Activated CD4-positive, alpha-beta T cell treated with anti-CD3 and anti-CD28 coated beads, Interleukin-2, amount 10 ng/mL, durations not matched to agents 24 days and 14 days (primary cell): ENCODE data around the gene VCPKMT. TPM values are rescaled to one million over a fixed set of nuclear protein-coding genes. Genes with fewer than 3 reads are reported as not detected.

Experiments used
- DNase-seq: peaks from one replicate; pipeline ENCODE4 v3.0.0; 2022
- H3K27ac Mint-ChIP-seq: one replicate; pipeline ENCODE4 v1.8.0; 2022; ENCODE audit warnings: mild to moderate bottlenecking, mixed read lengths
- H3K27me3 Mint-ChIP-seq: one replicate; pipeline ENCODE4 v1.8.0; 2022; ENCODE audit warnings: mixed read lengths
- H3K36me3 Mint-ChIP-seq: one replicate; pipeline ENCODE4 v1.8.0; 2022; ENCODE audit warnings: low read depth, mild to moderate bottlenecking, mixed read lengths
- H3K4me1 Mint-ChIP-seq: one replicate; pipeline ENCODE4 v1.8.0; 2021; ENCODE audit warnings: mixed read lengths
- H3K4me3 Mint-ChIP-seq: one replicate; pipeline ENCODE4 v1.8.0; 2022; ENCODE audit warnings: mild to moderate bottlenecking, moderate library complexity, mixed read lengths
- H3K9me3 Mint-ChIP-seq: one replicate; pipeline ENCODE4 v1.8.0; 2021; ENCODE audit warnings: mixed read lengths
- intact Hi-C: fragments of 100-400 bp; cut with micrococcal nuclease; formaldehyde crosslinking; loops from one replicate; pipeline ENCODE4 v1.15.1; 2023
- total RNA-seq: library from RNA; stranded (reverse); gene quantifications from 2 replicates; pipeline ENCODE4 v1.2.3, GENCODE V29; 2022

Gene VCPKMT
- total RNA-seq, 1 donor from 2014 or later: 14.3 TPM

- intact Hi-C loops: no loop called here
- peaks cover 14% of the 10 kb centered on the region for H3K36me3 Mint-ChIP-seq
- peaks cover 51% of the 10 kb centered on the region for H3K4me1 Mint-ChIP-seq
- no peak overlapping the region for H3K4me3 Mint-ChIP-seq
- no peaks in the 10 kb centered on the region for H3K27me3 Mint-ChIP-seq
- H3K9me3 Mint-ChIP-seq: peaks cover 12% of the 10 kb centered on the region
- no peak overlapping the region for H3K27ac Mint-ChIP-seq
- DNase-seq: no peak
Observed at GRCh38 chr14:50069325-50069724, 47.0 kb downstream of the VCPKMT start.

- peaks cover 12% of the 10 kb centered on the region for H3K9me3 Mint-ChIP-seq
- H3K4me3 Mint-ChIP-seq: no peak overlapping the region
- peaks cover 14% of the 10 kb centered on the region for H3K36me3 Mint-ChIP-seq
- no peak overlapping the region for H3K27ac Mint-ChIP-seq
- peaks cover 59% of the 10 kb centered on the region for H3K4me1 Mint-ChIP-seq
- no peak for DNase-seq
- intact Hi-C loops: no loop called here
- no peaks in the 10 kb centered on the region for H3K27me3 Mint-ChIP-seq
Observed at GRCh38 chr14:50068496-50068895, 47.9 kb downstream of the VCPKMT start.

- Mint-ChIP-seq H3K36me3 (peaks cover 11% of the 10 kb centered on the region), H3K4me3 (no peak overlapping the region), H3K9me3 (peaks cover 12% of the 10 kb centered on the region), H3K27me3 (no peaks in the 10 kb centered on the region), H3K4me1 (peaks cover 64% of the 10 kb centered on the region), H3K27ac (no peak overlapping the region)
- intact Hi-C loops: no loop called here
- DNase-seq: no peak
Observed at GRCh38 chr14:50067723-50068495, 48.5 kb downstream of the VCPKMT start.

GRCh38 chr14:50065583-50065982 is 50.8 kb downstream of the VCPKMT start:
- Mint-ChIP-seq H3K9me3 (peaks cover 12% of the 10 kb centered on the region), H3K27ac (peak overlapping the region; percentile 91), H3K27me3 (no peaks in the 10 kb centered on the region), H3K4me1 (peaks cover 76% of the 10 kb centered on the region), H3K4me3 (peak overlapping the region; percentile 57), H3K36me3 (peaks cover 10% of the 10 kb centered on the region)
- no peak for DNase-seq
- intact Hi-C loops: loop anchor here (1.0 to 2.0 kb wide), 6 partner anchors 18 to 173 kb away; no protein-coding TSS in a partner anchor

GRCh38 chr14:50064993-50065392 is 51.4 kb downstream of the VCPKMT start:
- peak overlapping the region; percentile 57 for H3K4me3 Mint-ChIP-seq
- intact Hi-C loops: loop anchor here (1.0 to 5.0 kb wide), 7 partner anchors 18 to 247 kb away; partner anchors contain the start of genes DMAC2L and L2HGDH
- no peaks in the 10 kb centered on the region for H3K27me3 Mint-ChIP-seq
- peaks cover 10% of the 10 kb centered on the region for H3K36me3 Mint-ChIP-seq
- H3K4me1 Mint-ChIP-seq: peaks cover 79% of the 10 kb centered on the region
- H3K9me3 Mint-ChIP-seq: peaks cover 12% of the 10 kb centered on the region
- DNase-seq: peak; percentile 92
- peak overlapping the region; percentile 91 for H3K27ac Mint-ChIP-seq

GRCh38 chr14:50063876-50064420 is 52.4 kb downstream of the VCPKMT start:
- peak overlapping the region; percentile 98 for H3K27ac Mint-ChIP-seq
- intact Hi-C loops: loop anchor here (2.0 to 5.0 kb wide), 2 partner anchors 41 to 248 kb away; partner anchors contain the start of genes DMAC2L and L2HGDH
- DNase-seq: no peak
- H3K9me3 Mint-ChIP-seq: peaks cover 12% of the 10 kb centered on the region
- peaks cover 12% of the 10 kb centered on the region for H3K36me3 Mint-ChIP-seq
- peaks cover 81% of the 10 kb centered on the region for H3K4me1 Mint-ChIP-seq
- H3K27me3 Mint-ChIP-seq: no peaks in the 10 kb centered on the region
- peak overlapping the region; percentile 15 for H3K4me3 Mint-ChIP-seq

GRCh38 chr14:50062438-50063085 is 53.8 kb downstream of the VCPKMT start:
- no peaks in the 10 kb centered on the region for H3K27me3 Mint-ChIP-seq
- peak overlapping the region; percentile 98 for H3K27ac Mint-ChIP-seq
- intact Hi-C loops: loop anchor here (1.0 to 5.0 kb wide), 5 partner anchors 24 to 250 kb away; partner anchors contain the start of genes DMAC2L and L2HGDH
- H3K36me3 Mint-ChIP-seq: peaks cover 7% of the 10 kb centered on the region
- peaks cover 77% of the 10 kb centered on the region for H3K4me1 Mint-ChIP-seq
- H3K9me3 Mint-ChIP-seq: peaks cover 8% of the 10 kb centered on the region
- peak overlapping the region; percentile 85 for H3K4me3 Mint-ChIP-seq
- peak; percentile 95 for DNase-seq

GRCh38 chr14:50061664-50062437 is 54.5 kb downstream of the VCPKMT start:
- intact Hi-C loops: loop anchor here (1.0 to 5.0 kb wide), 6 partner anchors 17 to 250 kb away; partner anchors contain the start of genes DMAC2L and L2HGDH
- Mint-ChIP-seq H3K4me1 (peaks cover 80% of the 10 kb centered on the region), H3K9me3 (peaks cover 8% of the 10 kb centered on the region), H3K27me3 (no peaks in the 10 kb centered on the region), H3K4me3 (peak overlapping the region; percentile 85), H3K36me3 (peaks cover 6% of the 10 kb centered on the region), H3K27ac (peak overlapping the region; percentile 98)
- DNase-seq: peak; percentile 92

GRCh38 chr14:50060871-50061663 is 55.3 kb downstream of the VCPKMT start:
- Mint-ChIP-seq H3K4me3 (peak overlapping the region; percentile 85), H3K36me3 (peaks cover 6% of the 10 kb centered on the region), H3K27ac (peak overlapping the region; percentile 98), H3K9me3 (no peaks in the 10 kb centered on the region), H3K27me3 (no peaks in the 10 kb centered on the region), H3K4me1 (peaks cover 76% of the 10 kb centered on the region)
- DNase-seq: peak; percentile 83
- intact Hi-C loops: loop anchor here (1.0 to 5.0 kb wide), 2 partner anchors 16 to 251 kb away; partner anchors contain the start of genes DMAC2L and L2HGDH

GRCh38 chr14:50059763-50060616 is 56.4 kb downstream of the VCPKMT start:
- intact Hi-C loops: loop anchor here (5.0 kb wide), 1 partner anchor 252 kb away; the partner anchor contains the start of genes DMAC2L and L2HGDH
- DNase-seq: no peak

More at GRCh38 chr14:50059763-50060616, 56.4 kb downstream of the VCPKMT start:
- Mint-ChIP-seq H3K27ac (peak overlapping the region; percentile 45), H3K4me1 (peaks cover 66% of the 10 kb centered on the region), H3K4me3 (peak overlapping the region; percentile 85), H3K9me3 (no peaks in the 10 kb centered on the region), H3K36me3 (peaks cover 6% of the 10 kb centered on the region), H3K27me3 (no peaks in the 10 kb centered on the region)
